ENCODE measurements around the gene GPRIN3. TPM values are rescaled to one million over a fixed set of nuclear protein-coding genes. Genes with fewer than 3 reads are reported as not detected.

Gene GPRIN3
- total RNA-seq, 1 experiment from 2014 or later: 0.48 TPM

- Histone ChIP-seq H3K4me2 (ENCODE audit: insufficient read depth, insufficient read length, low read length) (no peak overlapping the region), H3K23ac (ENCODE audit: insufficient read length, low read depth, low read length) (no peak overlapping the region), H3K9ac (ENCODE audit: extremely low read depth, insufficient read length, low read length) (no peak overlapping the region), H3K9me3 (ENCODE audit: control insufficient read depth, low read depth, low read length) (no peaks in the 10 kb centered on the region), H3K23me2 (ENCODE audit: insufficient read length, low read depth, low read length, poor library complexity, severe bottlenecking) (no peaks in the 10 kb centered on the region), H3K56ac (ENCODE audit: insufficient read length, low read depth, low read length) (no peak overlapping the region), H3K79me2 (ENCODE audit: insufficient read depth, low read length) (no peaks in the 10 kb centered on the region), H3K18ac (ENCODE audit: insufficient read length, low read depth, low read length) (no peak overlapping the region), H4K20me1 (ENCODE audit: control insufficient read depth, insufficient read depth, insufficient read length) (no peaks in the 10 kb centered on the region), H2BK5ac (ENCODE audit: insufficient read length, low read length) (no peak overlapping the region), H4K91ac (ENCODE audit: insufficient read length, low read depth, low read length) (no peak overlapping the region), H2BK15ac (ENCODE audit: low read depth, low read length) (no peak overlapping the region), H3T11ph (ENCODE audit: low read length) (no peak overlapping the region), H3K14ac (ENCODE audit: insufficient read depth, low read length) (no peak overlapping the region), H3K79me1 (ENCODE audit: insufficient read depth, low read depth, low read length, poor library complexity, severe bottlenecking) (no peaks in the 10 kb centered on the region), H2BK120ac (ENCODE audit: low read depth, low read length, poor library complexity, severe bottlenecking) (no peak overlapping the region), H4K8ac (replicated peaks; ENCODE audit: insufficient read length, low read depth, low read length) (no peak overlapping the region), H3K27ac (ENCODE audit: insufficient read length, low read depth, low read length) (no peak overlapping the region), H2AK5ac (ENCODE audit: insufficient read length, low read length) (no peak overlapping the region), H3K4me1 (ENCODE audit: insufficient read depth, low read length) (no peaks in the 10 kb centered on the region), H3K27me3 (ENCODE audit: insufficient read depth, low read length) (no peaks in the 10 kb centered on the region), H4K5ac (ENCODE audit: insufficient read length, low read depth, low read length) (no peak overlapping the region), H2AFZ (ENCODE audit: low read length) (no peak overlapping the region), H3K4ac (ENCODE audit: low read depth, low read length) (no peak overlapping the region), H2BK20ac (ENCODE audit: low read depth, low read length, poor library complexity, severe bottlenecking) (no peak overlapping the region), H2BK12ac (ENCODE audit: insufficient read length, low read depth, low read length) (no peak overlapping the region)
- WGBS (ENCODE audit: extremely low coverage, insufficient read length, low lambda C conversion rate): no CpG with 5 or more reads among the region's 2 CpGs
- Mint-ChIP-seq H3K27me3 (ENCODE audit: low read depth) (no peaks in the 10 kb centered on the region), H3K27ac (no peak overlapping the region), H3K36me3 (ENCODE audit: insufficient read depth in 1 of 3, low read depth in 3 of 3) (no peaks in the 10 kb centered on the region), H3K9me3 (no peaks in the 10 kb centered on the region), H3K4me1 (peaks cover 6 to 11% of the 10 kb centered on the region in 2 experiments), H3K4me3 (no peak overlapping the region)
- no peak for DNase-seq
- no peak for TF ChIP-seq CTCF (conservative IDR thresholded peaks at IDR 0.05)
Measured at GRCh38 chr4:89285745-89286144, 21.9 kb downstream of the GPRIN3 start.

Data from H9 (cell line).